ENCODE results near the gene PLEKHH1. TPM values are rescaled to one million over a fixed set of nuclear protein-coding genes. Genes with fewer than 3 reads are reported as not detected.

Gene PLEKHH1
- total and polyA plus RNA-seq, 2 of the 8 experiments (the other 6 are each of a cell fraction or from before 2014, with no cell fraction given) = 28.3 to 33.3 TPM

DNA sequence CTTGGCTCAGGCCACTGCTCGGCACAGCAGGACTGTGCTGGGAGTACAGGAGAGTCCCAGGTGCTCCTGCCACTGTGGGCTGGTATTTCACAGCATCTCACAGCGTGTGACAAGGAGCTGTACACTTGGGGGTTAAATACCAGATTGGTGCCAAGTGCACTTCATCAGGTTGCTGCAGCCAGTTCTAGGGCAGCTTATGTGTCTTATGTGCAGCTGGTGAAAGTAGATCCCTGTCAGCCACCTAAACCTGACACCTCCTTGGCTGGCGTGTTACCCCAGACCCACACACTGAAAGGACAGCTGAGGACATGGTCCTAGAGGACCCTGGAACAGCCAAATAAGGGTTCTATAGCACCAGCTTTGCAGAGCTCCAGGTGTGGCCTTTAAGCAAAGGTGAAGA lies 18.9 kb downstream of the PLEKHH1 start:
- POLR2A ChIA-PET (ENCODE audit: partially characterized antibody) = interaction anchor here (1.3 to 1.7 kb wide), 2 partner anchors 10 to 13 kb away, joined by 5 to 6 read pairs; no protein-coding TSS in a partner anchor
- no peak overlapping the region for H4K91ac ChIP-seq (replicated peaks; ENCODE audit: insufficient read length, low read length)

More for the DNA sequence above, 18.9 kb downstream of the PLEKHH1 start:
- Histone ChIP-seq H2BK5ac (ENCODE audit: low read depth, low read length) (peak overlapping the region; percentile 49; the same call in 1 of the 2 replicates), H3K27ac (ENCODE audit: low read depth, low read length) (no peak overlapping the region), H4K5ac (ENCODE audit: insufficient read length, low read depth, low read length) (no peak overlapping the region), H3K14ac (ENCODE audit: insufficient read length) (no peak overlapping the region), H3K56ac (replicated peaks; ENCODE audit: insufficient read length, low read depth, low read length) (no peak overlapping the region), H3K23me2 (ENCODE audit: low read depth, low read length) (no peaks in the 10 kb centered on the region), H4K8ac (ENCODE audit: extremely low read depth, insufficient read depth, low read length) (no peak overlapping the region), H3K27me3 (replicated peaks in 1 of 4; ENCODE audit: control insufficient read depth in 3 of 4, extremely low read depth in 1 of 4, insufficient read depth in 3 of 4, low read length in 3 of 4) (no peaks in the 10 kb centered on the region), H3K4me1 (replicated peaks in 1 of 4; ENCODE audit: control insufficient read depth in 3 of 4, insufficient read depth in 4 of 4, low read length in 3 of 4) (no peaks in the 10 kb centered on the region), H3K4me2 (ENCODE audit: insufficient read depth in 1 of 2, low read depth in 2 of 2, low read length in 2 of 2) (no peak overlapping the region), H3K23ac (ENCODE audit: insufficient read length) (no peak overlapping the region), H3K79me2 (ENCODE audit: control insufficient read depth in 1 of 2, insufficient read depth in 2 of 2, low read length in 2 of 2) (no peaks in the 10 kb centered on the region), H4K20me1 (replicated peaks in 1 of 2; ENCODE audit: control insufficient read depth in 1 of 2, insufficient read depth in 2 of 2, low read length in 2 of 2) (no peaks in the 10 kb centered on the region), H2BK20ac (ENCODE audit: low read length) (no peak overlapping the region), H3K4me3 (ENCODE audit: extremely low read depth in 1 of 4, insufficient read depth in 2 of 4, low read depth in 3 of 4, low read length in 4 of 4) (no peak overlapping the region), H3K9me3 (ENCODE audit: insufficient read depth in 2 of 2, low read depth in 1 of 2, low read length in 1 of 2) (no peaks in the 10 kb centered on the region), H2BK120ac (replicated peaks; ENCODE audit: low read depth, low read length) (no peak overlapping the region), H3K79me1 (ENCODE audit: low read depth, low read length) (no peaks in the 10 kb centered on the region), H2AK5ac (ENCODE audit: low read depth, low read length) (no peak overlapping the region), H3K18ac (ENCODE audit: extremely low read depth, low read length) (no peak overlapping the region), H3K36me3 (ENCODE audit: control insufficient read depth in 2 of 4, insufficient read depth in 4 of 4, low read length in 3 of 4) (peaks cover 0 to 2% (median 0%) of the 10 kb centered on the region in 4 experiments; a peak in 3 of 8 replicates), H2AFZ (ENCODE audit: low read length) (no peak overlapping the region), H2BK15ac (ENCODE audit: low read length) (no peak overlapping the region), H3K4ac (replicated peaks; ENCODE audit: insufficient read length, low read depth, low read length) (no peak overlapping the region), H2BK12ac (ENCODE audit: low read depth, low read length) (no peak overlapping the region), H3K9ac (replicated peaks in 1 of 4; ENCODE audit: extremely low read depth in 1 of 4, low read depth in 3 of 4, low read length in 3 of 4) (no peak overlapping the region)
- 97% methylated on average over 3 of the region's 3 CpGs; no CpG with 5 or more reads in 1 of the 2 experiments for WGBS, 2 experiments (ENCODE audit: extremely low coverage in 1 of 2, insufficient coverage in 1 of 2, insufficient read length in 1 of 2, insufficient replicate concordance in 2 of 2, low coverage in 1 of 2, low lambda C conversion rate in 2 of 2, missing lambda C conversion rate in 1 of 2)
- no peak for DNase-seq (ENCODE audit: low read depth in 1 of 2, low spot score in 2 of 2)
- no peak for TF ChIP-seq PHF8 (conservative IDR thresholded peaks at IDR 0.05; ENCODE audit: low read depth, low read length)
- no peak for TF ChIP-seq EGR1 (IDR thresholded peaks at IDR 0.05; ENCODE audit: borderline replicate concordance, low read depth, low read length)
- TF ChIP-seq TEAD4 (IDR thresholded peaks at IDR 0.05; ENCODE audit: low read depth, low read length) = no peak
- TF ChIP-seq YY1 (IDR thresholded peaks at IDR 0.05; ENCODE audit: low read depth, low read length) = no peak
- TF ChIP-seq RAD21 (IDR thresholded peaks at IDR 0.05 in 1 of 2, conservative IDR thresholded peaks at IDR 0.05 in 1 of 2; ENCODE audit: low read depth in 2 of 2, low read length in 2 of 2) = no peak
- no peak for TF ChIP-seq NRF1 (IDR thresholded peaks at IDR 0.05; ENCODE audit: low read depth, low read length)
- TF ChIP-seq, protein P1, sequence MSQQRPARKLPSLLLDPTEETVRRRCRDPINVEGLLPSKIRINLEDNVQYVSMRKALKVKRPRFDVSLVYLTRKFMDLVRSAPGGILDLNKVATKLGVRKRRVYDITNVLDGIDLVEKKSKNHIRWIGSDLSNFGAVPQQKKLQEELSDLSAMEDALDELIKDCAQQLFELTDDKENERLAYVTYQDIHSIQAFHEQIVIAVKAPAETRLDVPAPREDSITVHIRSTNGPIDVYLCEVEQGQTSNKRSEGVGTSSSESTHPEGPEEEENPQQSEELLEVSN (IDR thresholded peaks at IDR 0.05) = no peak
- TF ChIP-seq RNF2 (IDR thresholded peaks at IDR 0.05; ENCODE audit: borderline replicate concordance, low read depth, low read length, missing control alignments, poor library complexity, severe bottlenecking) = no peak
- FAIRE-seq = no peak
- CTCF ChIA-PET (ENCODE audit: partially characterized antibody) = interaction anchor here (1.1 to 18.2 kb wide), 3 partner anchors 15 to 27 kb away, joined by 3 to 187 read pairs (median 14); no protein-coding TSS in a partner anchor
